H9 (cell line): ENCODE data around the gene NT5C3A. TPM values are rescaled to one million over a fixed set of nuclear protein-coding genes. Genes with fewer than 3 reads are reported as not detected.

Experiments used
- DNase-seq: peaks from one replicate; pipeline ENCODE4 v3.0.0-alpha.2; 2017
- H2AFZ ChIP-seq: one replicate; pipeline ENCODE4 v1.6.1; 2013; ENCODE audit warnings: mild to moderate bottlenecking, low read length, control low read depth, moderate library complexity
- H2AK5ac ChIP-seq: 2 replicates; pipeline ENCODE4 v1.6.1; 2013; ENCODE audit warnings: low read length, control low read depth, mixed read lengths; ENCODE audit not compliant: insufficient read length
- H2BK120ac ChIP-seq: one replicate; pipeline ENCODE4 v1.6.1; 2013; ENCODE audit warnings: low read depth, mild to moderate bottlenecking, low read length, control low read depth, inconsistent platforms; ENCODE audit not compliant: poor library complexity, severe bottlenecking
- H2BK12ac ChIP-seq: 2 replicates; pipeline ENCODE4 v1.6.1; 2013; ENCODE audit warnings: low read length, control low read depth, mixed read lengths, low read depth; ENCODE audit not compliant: insufficient read length
- H2BK15ac ChIP-seq: 2 replicates; pipeline ENCODE4 v1.6.1; 2013; ENCODE audit warnings: low read depth, low read length, control low read depth
- H2BK20ac ChIP-seq: one replicate; pipeline ENCODE4 v1.6.1; 2013; ENCODE audit warnings: low read depth, mild to moderate bottlenecking, low read length, control low read depth, inconsistent platforms; ENCODE audit not compliant: poor library complexity, severe bottlenecking
- H2BK5ac ChIP-seq: 2 replicates; pipeline ENCODE4 v1.6.1; 2013; ENCODE audit warnings: low read length, control low read depth, mixed read lengths; ENCODE audit not compliant: insufficient read length
- H3K14ac ChIP-seq: 2 replicates; pipeline ENCODE4 v1.6.1; 2013; ENCODE audit warnings: low read length, control low read depth; ENCODE audit not compliant: insufficient read depth
- H3K18ac ChIP-seq: 2 replicates; pipeline ENCODE4 v1.6.1; 2013; ENCODE audit warnings: low read depth, mild to moderate bottlenecking, mixed read lengths, low read length, control low read depth; ENCODE audit not compliant: insufficient read length
- H3K23ac ChIP-seq: 2 replicates; pipeline ENCODE4 v1.6.1; 2013; ENCODE audit warnings: low read length, control low read depth, mixed read lengths, low read depth; ENCODE audit not compliant: insufficient read length
- H3K23me2 ChIP-seq: 2 replicates; pipeline ENCODE4 v1.6.1; 2013; ENCODE audit warnings: low read depth, mild to moderate bottlenecking, mixed read lengths, low read length, control low read depth; ENCODE audit not compliant: insufficient read length, poor library complexity, severe bottlenecking
- H3K27ac ChIP-seq: 2 replicates; pipeline ENCODE4 v1.5.1; 2013; ENCODE audit warnings: low read length, control low read depth, mixed read lengths, low read depth; ENCODE audit not compliant: insufficient read length
- H3K27me3 ChIP-seq: 2 replicates; pipeline ENCODE4 v1.6.1; 2013; ENCODE audit warnings: low read length, control low read depth, inconsistent platforms; ENCODE audit not compliant: insufficient read depth
- H3K4ac ChIP-seq: 2 replicates; pipeline ENCODE4 v1.6.1; 2013; ENCODE audit warnings: low read depth, mild to moderate bottlenecking, control low read depth, inconsistent platforms, low read length, moderate library complexity
- H3K4me1 ChIP-seq: 2 replicates; pipeline ENCODE4 v1.6.1; 2013; ENCODE audit warnings: low read length, control low read depth, inconsistent platforms; ENCODE audit not compliant: insufficient read depth
- H3K4me2 ChIP-seq: 2 replicates; pipeline ENCODE4 v1.6.1; 2013; ENCODE audit warnings: low read length, control low read depth, mixed read lengths; ENCODE audit not compliant: insufficient read length, insufficient read depth
- H3K56ac ChIP-seq: 2 replicates; pipeline ENCODE4 v1.6.1; 2013; ENCODE audit warnings: low read depth, mild to moderate bottlenecking, mixed read lengths, low read length, control low read depth; ENCODE audit not compliant: insufficient read length
- H3K79me1 ChIP-seq: 2 replicates; pipeline ENCODE4 v1.6.1; 2013; ENCODE audit warnings: low read depth, mild to moderate bottlenecking, moderate library complexity, low read length, control low read depth, inconsistent platforms; ENCODE audit not compliant: insufficient read depth, poor library complexity, severe bottlenecking
- H3K79me2 ChIP-seq: 2 replicates; pipeline ENCODE4 v1.6.1; 2013; ENCODE audit warnings: low read length, control low read depth, inconsistent platforms; ENCODE audit not compliant: insufficient read depth
- H3K9ac ChIP-seq: 2 replicates; pipeline ENCODE4 v1.6.1; 2013; ENCODE audit warnings: low read length, control low read depth, mixed read lengths; ENCODE audit not compliant: insufficient read length; ENCODE audit errors: extremely low read depth
- H3K9me3 ChIP-seq: one replicate; pipeline ENCODE4 v1.6.1; 2013; ENCODE audit warnings: low read depth, low read length, inconsistent platforms; ENCODE audit not compliant: control insufficient read depth
- H3T11ph ChIP-seq: one replicate; pipeline ENCODE4 v1.6.1; 2013; ENCODE audit warnings: mild to moderate bottlenecking, low read length, control low read depth, inconsistent platforms
- H4K20me1 ChIP-seq: one replicate; pipeline ENCODE4 v1.6.1; 2013; ENCODE audit not compliant: control insufficient read depth, insufficient read length, insufficient read depth
- H4K5ac ChIP-seq: 2 replicates; pipeline ENCODE4 v1.6.1; 2013; ENCODE audit warnings: low read depth, mild to moderate bottlenecking, mixed read lengths, low read length, control low read depth; ENCODE audit not compliant: insufficient read length
- H4K8ac ChIP-seq: replicated peaks from 2 replicates; pipeline ENCODE4 v1.6.1; 2013; ENCODE audit warnings: low read length, control low read depth, mixed read lengths, low read depth; ENCODE audit not compliant: insufficient read length
- H4K91ac ChIP-seq: 2 replicates; pipeline ENCODE4 v1.6.1; 2013; ENCODE audit warnings: low read depth, mild to moderate bottlenecking, moderate library complexity, mixed read lengths, low read length, control low read depth; ENCODE audit not compliant: insufficient read length
- H3K27ac Mint-ChIP-seq, 3 experiments: 2 replicates in 2 of 3; 3 replicates in 1 of 3; pipeline ENCODE4 v1.8.0; 2020 to 2021; ENCODE audit warnings: mixed read lengths in 3 of 3, mild to moderate bottlenecking in 1 of 3, moderate library complexity in 1 of 3
- H3K27me3 Mint-ChIP-seq: 2 replicates; pipeline ENCODE4 v1.8.0; 2021; ENCODE audit warnings: low read depth, mild to moderate bottlenecking, moderate library complexity, mixed read lengths
- H3K36me3 Mint-ChIP-seq, 3 experiments: 2 replicates in 2 of 3; 3 replicates in 1 of 3; pipeline ENCODE4 v1.8.0; 2020 to 2021; ENCODE audit warnings: low read depth in 3 of 3, mixed read lengths in 3 of 3; ENCODE audit not compliant: insufficient read depth in 1 of 3
- H3K4me1 Mint-ChIP-seq, 2 experiments: 2 replicates each; pipeline ENCODE4 v1.8.0; 2020; ENCODE audit warnings: mixed read lengths in 2 of 2
- H3K4me3 Mint-ChIP-seq, 2 experiments: 2 replicates in 1 of 2; 3 replicates in 1 of 2; pipeline ENCODE4 v1.8.0; 2020 to 2021; ENCODE audit warnings: mild to moderate bottlenecking in 2 of 2, mixed read lengths in 2 of 2, moderate library complexity in 1 of 2
- H3K9me3 Mint-ChIP-seq, 2 experiments: 2 replicates in 1 of 2; 3 replicates in 1 of 2; pipeline ENCODE4 v1.8.0; 2020; ENCODE audit warnings: mild to moderate bottlenecking in 2 of 2, mixed read lengths in 2 of 2, moderate library complexity in 1 of 2
- CTCF ChIP-seq: fragments of 200-600 bp; sonication (generic); conservative IDR thresholded peaks from 3 replicates; pipeline ENCODE4 v1.8.0; 2021; ENCODE audit warnings: antibody characterized with exemption, mild to moderate bottlenecking
- WGBS: extraction: QIAGEN DNeasy Blood & Tissue Kit; methylation state at CpG from one replicate; pipeline ENCODE4 v1.1.7; 2013; ENCODE audit warnings: missing lambda C conversion rate, low lambda C conversion rate, mixed read lengths; ENCODE audit not compliant: insufficient read length; ENCODE audit errors: extremely low coverage; 5-methylcytosine and 5-hydroxymethylcytosine counted together
- long read RNA-seq: library from polyadenylated mRNA; unstranded; transcript quantifications from one replicate; pipeline ENCODE4 v2.0.0, GENCODE V29; 2020
- total RNA-seq: library from RNA; stranded (reverse); gene quantifications from 2 replicates; pipeline ENCODE4 v1.2.1, GENCODE V29; 2021

NT5C3A gene
- 22.1 and 22.9 TPM in 2 replicates for total RNA-seq
- long read RNA-seq, transcript NT5C3A-201 (9 exons, 1,704 nt) = major isoform, 87 of 175 reads
- long read RNA-seq, transcript NT5C3A-204 (10 exons, 1,759 nt) = minor isoform, 44 of 175 reads
- long read RNA-seq, partial matches to known transcripts = 14 of 175 reads
- long read RNA-seq, other reads (novel, unspliced or antisense) = 30 of 175 reads

GRCh38 chr7:33062023-33062781 is at the start of gene NT5C3A:
TSS of gene NT5C3A (minus strand) at chr7:33062776. CDS start at chr7:33062705, 71 bp downstream.
- Histone ChIP-seq H3K4me1 (peaks cover 2% of the 10 kb centered on the region; the same call in 1 of the 2 replicates), H3K27ac (no peak within 1 kb of the TSS), H3K79me1 (peaks cover 4% of the 10 kb centered on the region), H2BK5ac (no peak within 1 kb of the TSS), H3K4me2 (peak within 1 kb of the TSS; percentile 73), H3K56ac (no peak within 1 kb of the TSS), H2AFZ (peak within 1 kb of the TSS; percentile 79), H3K27me3 (no peaks in the 10 kb centered on the region), H3K79me2 (peaks cover 15% of the 10 kb centered on the region), H3K14ac (peak within 1 kb of the TSS; percentile 68), H3K4ac (no peak within 1 kb of the TSS), H3T11ph (no peak within 1 kb of the TSS), H2BK12ac (no peak within 1 kb of the TSS), H2BK120ac (no peak within 1 kb of the TSS), H2AK5ac (no peak within 1 kb of the TSS), H4K91ac (no peak within 1 kb of the TSS), H3K9me3 (no peaks in the 10 kb centered on the region), H3K23ac (no peak within 1 kb of the TSS), H2BK15ac (no peak within 1 kb of the TSS), H3K9ac (peak within 1 kb of the TSS; percentile 86), H3K18ac (peak within 1 kb of the TSS; percentile 83), H3K23me2 (no peaks in the 10 kb centered on the region), H2BK20ac (no peak within 1 kb of the TSS), H4K8ac (no peak within 1 kb of the TSS), H4K5ac (no peak within 1 kb of the TSS), H4K20me1 (no peaks in the 10 kb centered on the region)
- no CpG with 5 or more reads among the region's 66 CpGs for WGBS
- Mint-ChIP-seq H3K27ac (peak within 1 kb of the TSS; percentile 96 to 99 (median 99)), H3K4me3 (peak within 1 kb of the TSS; percentile 96 to 99), H3K4me1 (peaks cover 3 to 17% of the 10 kb centered on the region in 2 experiments; a peak in 3 of 4 replicates), H3K36me3 (peaks cover 11 to 29% (median 13%) of the 10 kb centered on the region in 3 experiments), H3K27me3 (peaks cover 3% of the 10 kb centered on the region), H3K9me3 (peaks cover 29 to 30% of the 10 kb centered on the region in 2 experiments)
- no peak for TF ChIP-seq CTCF
- DNase-seq = no peak
